HG03442 (cell line): ENCODE results near the gene NEIL1.

Experiments
- ATAC-seq: cut with Tn5 transposase; IDR thresholded peaks from one replicate; pipeline ENCODE4 v1.9.1; 2021; ENCODE audit warnings: mild to moderate bottlenecking, moderate library complexity; ENCODE audit not compliant: unreplicated experiment

Gene NEIL1

DNA sequence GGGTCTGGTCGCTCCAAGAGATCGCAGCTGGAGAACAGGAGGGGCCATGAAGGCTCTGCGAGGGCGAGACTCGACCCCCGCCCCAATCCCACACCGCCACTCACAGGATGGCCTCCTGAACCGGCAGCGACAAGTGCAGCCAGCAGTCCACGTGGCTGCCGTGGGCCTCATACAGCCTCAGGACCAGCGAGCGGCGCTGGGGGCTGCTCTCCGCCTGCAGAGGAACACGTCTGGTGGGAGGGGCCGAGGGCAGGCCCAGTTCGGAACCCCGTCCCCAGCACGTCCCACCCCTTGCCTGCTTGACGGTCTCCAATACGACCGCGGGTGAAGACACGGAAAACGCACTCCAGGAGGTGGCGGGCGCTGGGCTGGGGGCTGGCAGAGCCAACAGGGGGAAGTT, 9.2 kb downstream of the NEIL1 start:
- ATAC-seq: no peak

DNA sequence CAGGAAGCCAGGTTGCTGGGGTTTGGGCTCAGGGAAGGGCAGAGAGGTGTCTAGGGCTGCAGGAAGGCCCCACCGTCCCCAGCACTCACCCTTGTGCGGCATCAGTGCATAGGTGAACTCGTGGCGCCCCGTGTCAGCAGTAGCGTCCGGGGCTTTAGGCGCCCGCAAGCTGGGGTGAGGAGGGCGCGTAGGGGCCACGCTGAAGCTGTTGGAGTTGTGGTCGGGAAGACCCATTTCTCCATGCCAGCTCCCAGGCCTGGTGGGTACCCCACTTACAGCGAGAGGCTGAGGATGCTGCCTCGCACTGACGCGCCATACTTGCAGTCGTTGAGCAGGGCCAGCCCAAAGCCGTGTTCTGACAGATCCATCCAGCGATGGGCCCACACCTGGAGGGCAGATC, 9.7 kb downstream of the NEIL1 start:
- ATAC-seq: no peak

DNA sequence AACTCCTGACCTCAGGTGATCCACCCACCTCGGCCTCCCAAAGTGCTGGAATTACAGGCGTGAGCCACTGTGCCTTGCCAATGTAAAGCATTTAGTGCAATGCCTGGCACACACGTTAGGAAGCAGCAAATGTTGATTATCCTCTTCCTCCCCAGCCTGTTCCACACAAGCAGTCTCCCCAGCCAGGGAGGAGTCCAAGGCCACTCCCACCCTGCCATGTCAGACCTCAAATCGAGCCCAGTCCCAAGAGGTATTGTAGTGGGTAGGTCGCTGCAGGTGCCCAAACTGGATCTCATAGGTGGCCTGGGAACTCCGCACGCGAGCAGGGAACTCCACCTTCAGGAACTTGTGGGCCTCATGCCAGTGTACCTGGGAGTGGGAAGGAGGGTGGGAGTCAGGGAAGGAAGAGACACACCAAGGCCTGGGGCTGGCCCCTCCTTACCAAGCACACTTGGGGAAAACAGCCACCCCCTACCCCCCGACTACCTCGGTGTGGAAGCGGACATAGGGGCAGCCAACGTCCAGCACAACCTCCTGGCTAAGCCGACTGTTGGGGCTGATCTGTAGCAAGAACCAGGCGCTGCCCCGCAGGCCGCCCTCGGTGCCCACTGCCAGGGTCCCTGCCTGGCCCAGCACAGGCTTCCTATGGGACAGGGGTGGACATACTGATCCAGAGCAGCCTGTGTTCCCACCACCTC, 11.3 kb downstream of the NEIL1 start:
- no peak for ATAC-seq

DNA sequence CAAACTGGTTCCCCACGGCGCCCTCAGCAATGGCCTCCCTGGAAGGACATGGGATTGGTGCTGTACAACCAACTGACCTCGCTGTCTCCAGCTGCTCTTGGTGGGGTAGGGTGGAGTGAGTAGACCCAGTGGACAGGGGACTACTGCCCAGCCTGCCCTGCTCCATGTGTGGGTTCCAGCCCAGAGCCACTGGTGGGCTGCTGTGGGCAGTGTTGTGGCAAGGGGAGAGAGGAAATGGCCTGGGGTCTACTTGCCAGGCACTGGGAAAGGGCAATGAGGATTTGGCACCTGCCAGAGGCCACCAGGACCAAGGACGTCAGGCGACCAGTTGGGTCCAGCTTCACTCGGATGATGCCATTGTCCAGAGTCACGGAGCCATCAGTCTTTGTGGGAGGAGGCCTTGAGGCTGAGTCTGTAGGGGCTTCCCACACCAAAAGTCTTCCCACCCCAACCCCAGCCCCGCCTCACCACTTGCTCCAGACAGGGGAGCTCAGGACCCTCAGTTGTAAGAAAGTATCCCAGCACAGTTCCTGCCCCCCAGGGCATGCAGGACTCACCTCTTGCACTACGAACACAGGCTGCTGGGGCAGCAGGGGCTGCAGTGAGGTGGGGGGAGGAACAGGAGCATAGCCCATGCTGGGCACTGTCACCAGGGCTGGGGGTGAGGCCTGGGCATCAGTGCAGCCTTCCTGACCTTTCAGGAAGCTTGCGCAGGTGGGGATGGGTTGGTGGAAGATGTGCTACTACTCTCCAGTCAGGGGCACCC, 12.1 kb downstream of the NEIL1 start:
- ATAC-seq: no peak

DNA sequence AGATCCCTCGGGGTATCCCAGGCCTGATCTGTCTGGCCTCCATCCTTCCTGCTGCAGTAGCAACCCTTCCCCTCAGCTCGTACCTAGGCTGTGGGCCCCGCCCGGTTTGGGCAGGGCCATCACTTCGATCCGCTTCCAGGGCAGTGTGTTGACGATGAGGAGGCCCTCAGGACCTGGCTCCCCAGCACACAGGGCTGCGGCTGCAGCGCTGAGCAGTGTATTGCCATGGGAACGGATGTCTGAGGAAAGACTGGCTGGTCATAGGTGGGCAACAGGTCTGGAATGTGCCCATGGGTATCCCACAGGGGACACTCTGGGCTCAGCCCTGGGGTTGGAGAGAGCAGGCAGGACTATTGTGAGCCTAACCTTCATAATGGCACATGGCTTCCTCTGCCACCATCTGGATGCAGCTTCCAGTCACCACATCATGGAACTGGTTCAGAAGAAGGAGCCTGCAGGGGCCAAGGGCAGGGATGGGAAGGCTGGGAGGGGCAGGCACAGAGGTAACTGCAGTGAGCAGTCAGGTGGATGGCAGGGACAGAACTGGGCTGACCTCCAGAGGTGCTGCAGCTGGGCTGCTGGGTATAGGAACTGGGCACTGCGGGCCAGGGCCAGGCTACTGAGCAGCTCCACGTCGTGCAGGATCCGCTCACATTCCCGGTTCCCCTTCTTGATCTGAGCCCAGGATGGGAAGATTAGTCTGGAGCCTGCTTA, 12.9 kb downstream of the NEIL1 start:
- ATAC-seq: no peak

DNA sequence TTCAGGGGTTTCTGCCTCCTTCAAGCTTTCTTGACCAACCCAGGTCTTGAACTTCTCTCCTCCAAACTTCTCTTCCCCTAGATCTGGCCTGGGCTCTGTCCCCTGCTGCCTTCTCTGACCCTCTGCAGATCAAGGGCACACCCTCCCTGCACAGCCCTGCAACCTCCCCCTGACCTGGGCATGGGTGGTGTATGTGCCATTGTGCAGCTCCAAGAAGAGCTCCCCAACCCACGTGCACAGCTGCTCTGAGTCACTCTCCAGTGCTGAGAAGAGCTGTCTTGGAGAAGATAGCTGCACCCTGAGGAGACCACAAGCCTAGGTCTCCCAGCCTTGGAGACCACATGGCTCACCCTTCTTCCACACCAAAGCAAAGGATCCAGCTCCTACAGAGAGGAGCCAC, 13.6 kb downstream of the NEIL1 start:
- ATAC-seq: no peak

DNA sequence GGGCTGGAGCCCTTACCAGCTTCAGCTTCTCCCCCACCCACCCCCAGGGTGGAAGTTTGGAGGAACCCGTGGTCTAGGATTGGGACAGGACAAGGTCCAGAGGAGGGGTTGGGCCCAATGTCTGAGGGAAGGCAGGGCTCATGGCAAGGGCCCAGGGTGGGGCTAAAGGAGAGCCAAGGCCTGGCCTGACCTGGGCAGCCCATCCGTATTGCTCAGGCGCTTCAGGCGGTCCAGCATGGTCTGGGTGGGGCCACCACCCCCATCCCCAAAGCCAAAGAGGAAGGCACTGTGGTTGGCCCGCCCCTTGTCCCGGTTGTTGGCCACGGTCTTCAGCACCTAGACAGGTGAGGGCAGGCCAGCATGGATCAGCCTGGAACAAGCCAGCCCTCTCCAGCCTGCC, 14.0 kb downstream of the NEIL1 start:
- ATAC-seq: no peak

DNA sequence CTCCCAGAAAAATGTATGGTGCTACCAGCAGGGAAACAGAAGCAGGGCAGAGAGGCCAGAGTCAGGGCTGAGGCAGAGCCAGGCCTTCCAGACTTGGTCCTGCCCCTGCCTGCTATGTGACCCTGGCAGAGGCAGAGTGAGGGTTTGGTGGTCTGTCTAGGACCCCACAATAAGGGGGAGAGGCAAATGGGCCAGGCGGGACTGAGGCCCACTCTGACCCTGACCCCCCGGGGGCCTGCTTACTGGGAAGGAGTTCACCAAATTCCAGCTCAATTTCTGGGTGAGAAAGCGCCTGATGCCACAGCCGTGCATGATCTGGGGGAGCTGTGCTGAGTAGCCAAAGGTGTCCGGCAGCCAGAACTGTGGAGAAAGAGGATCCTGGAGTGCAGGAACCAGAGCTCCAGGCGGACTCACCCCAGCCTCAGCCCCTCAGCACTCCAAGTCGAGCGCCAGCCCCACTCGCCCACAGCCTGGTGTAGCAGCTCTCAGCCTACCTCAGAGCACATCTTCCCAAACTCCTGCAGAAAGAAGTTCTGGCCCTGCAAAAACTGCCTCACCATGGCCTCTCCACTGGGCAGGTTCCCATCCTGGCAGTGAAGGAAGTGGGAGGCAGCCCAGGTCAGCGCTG, 14.6 kb downstream of the NEIL1 start:
- no peak for ATAC-seq

DNA sequence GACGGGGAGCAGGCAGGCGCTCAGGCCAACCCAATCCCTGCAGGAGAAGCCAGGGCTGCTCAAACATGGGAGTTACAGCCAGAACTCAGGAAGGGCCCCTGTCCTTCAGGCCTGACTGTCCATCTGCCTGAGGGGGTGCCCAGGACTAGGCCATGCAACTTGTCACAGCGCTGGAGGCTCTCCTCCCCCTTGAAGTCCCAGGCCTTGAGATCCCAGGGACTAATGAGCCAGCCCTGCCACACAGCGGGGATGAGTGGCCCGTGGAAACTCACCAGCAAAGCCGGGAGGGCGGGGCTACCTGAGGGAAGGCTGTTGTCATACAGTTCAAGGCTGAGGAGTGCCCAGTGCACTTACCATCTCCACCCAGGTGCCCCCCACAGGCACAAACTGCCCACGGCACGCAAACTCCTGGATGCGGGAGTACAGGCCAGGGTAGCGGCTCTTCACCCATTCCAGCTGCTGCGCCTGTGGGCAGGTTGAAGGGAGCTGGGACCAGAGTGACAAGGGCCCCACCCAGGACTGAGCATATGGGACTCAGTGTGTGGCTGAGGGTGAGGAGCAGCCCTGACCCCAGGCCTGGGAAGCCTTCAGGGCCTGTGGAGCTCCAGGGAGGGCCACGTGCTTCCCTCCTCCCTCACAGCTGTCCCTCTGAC, 15.3 kb downstream of the NEIL1 start:
- no peak for ATAC-seq

DNA sequence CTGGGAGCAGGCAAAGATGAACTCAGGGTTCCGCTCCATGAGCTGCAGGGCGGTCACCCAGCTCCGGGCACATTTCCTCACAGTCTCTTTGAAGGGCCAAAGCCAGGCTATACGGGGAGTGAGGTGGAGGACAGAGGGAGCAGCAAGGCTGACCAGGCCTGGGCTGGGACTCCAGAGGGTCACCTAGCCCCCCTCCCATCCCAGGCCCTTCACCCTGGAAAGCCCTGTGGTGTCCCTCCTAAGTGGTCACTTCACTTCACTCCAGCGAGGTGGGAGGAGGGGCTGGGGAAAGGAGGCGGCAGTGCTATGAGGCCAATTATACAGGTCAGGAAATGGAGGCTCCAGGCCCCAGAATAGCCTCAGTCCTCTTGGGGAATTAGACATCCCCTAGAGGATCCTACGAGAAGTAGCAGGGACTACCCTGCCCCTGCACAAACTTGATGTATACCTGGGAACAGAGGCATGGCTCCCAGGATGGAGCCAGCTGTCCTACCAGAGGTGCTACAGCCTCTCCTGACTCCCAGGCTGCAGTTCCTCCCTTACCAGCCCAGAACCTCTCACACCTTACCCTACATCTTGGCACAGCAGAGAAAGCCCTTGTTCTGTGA, 15.9 kb downstream of the NEIL1 start:
- no peak for ATAC-seq

DNA sequence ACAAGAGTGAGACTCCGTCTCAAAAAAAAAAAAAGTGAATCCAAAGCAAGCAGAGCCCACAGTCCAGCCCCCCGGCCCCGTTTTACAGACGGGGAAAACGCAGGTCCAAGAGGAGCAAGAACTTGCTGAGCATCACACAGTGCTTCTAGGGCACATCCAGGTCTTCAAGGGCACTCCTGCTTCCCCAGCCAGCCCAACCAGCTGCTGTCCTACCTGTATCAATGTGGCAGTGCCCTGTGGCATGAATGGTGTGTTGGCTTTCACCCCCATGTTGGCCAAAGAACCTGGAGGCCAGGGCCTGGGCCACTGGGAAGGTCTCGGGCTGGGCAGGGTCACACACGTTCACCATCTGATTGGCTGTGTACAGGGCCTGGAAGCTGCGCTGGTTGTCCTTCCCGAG, 16.9 kb downstream of the NEIL1 start:
- ATAC-seq: no peak

DNA sequence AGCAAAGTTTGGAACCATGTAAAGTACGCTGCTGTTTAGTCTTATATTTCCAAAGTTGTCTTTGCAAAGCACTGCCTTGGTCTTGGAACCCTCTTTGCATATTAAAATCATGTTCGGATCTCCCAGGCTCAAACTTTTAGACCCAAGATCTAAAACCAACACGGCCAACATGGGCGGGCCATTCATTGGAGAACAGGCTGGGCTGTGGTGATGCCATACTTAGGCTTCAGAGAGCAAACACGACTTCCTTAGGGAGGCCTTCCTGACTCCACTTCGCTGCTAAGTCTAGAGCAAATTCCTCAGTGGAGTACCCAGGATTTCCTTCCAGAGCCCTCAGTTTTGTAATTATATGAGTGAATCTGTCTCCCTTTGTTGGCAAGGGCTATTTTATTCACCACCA, 18.0 kb downstream of the NEIL1 start:
- no peak for ATAC-seq

DNA sequence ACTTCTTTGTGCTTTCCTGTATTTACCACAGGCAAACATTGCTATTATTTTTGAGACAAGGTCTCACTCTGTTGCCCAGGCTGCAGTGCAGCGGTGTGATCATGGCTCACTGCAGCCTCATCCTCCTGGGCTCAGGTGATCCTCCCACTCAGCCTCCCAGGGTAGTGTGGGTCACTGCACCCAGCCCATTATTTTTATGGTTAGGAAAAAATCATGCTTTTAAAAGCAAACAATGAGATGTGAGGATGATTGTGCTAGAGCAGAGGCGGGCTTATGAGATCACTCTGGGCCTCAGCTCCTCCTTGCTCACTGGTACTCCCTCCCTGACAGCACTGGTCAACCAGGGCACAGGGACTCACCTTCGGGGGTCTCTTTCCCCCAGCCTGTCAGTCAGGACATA, 19.3 kb downstream of the NEIL1 start:
- no peak for ATAC-seq

DNA sequence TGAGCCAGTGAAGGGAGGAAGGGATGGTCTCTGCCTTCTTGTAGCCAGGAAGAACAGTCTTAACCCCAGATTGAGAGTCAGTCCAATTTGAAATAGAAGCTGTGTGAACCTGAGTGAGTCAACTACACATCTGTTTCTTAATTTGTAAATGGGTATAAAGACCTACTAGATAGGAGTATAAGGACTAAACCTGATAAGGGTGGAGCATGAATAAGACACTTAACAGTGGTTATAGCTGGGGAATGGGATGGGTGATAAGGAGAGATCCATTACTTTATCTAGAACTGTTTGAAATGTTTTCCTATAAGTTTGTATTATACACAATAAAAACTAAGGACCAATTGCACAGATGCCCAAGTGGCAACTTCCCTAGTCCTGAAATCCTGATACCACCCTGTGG, 20.2 kb downstream of the NEIL1 start:
- no peak for ATAC-seq

DNA sequence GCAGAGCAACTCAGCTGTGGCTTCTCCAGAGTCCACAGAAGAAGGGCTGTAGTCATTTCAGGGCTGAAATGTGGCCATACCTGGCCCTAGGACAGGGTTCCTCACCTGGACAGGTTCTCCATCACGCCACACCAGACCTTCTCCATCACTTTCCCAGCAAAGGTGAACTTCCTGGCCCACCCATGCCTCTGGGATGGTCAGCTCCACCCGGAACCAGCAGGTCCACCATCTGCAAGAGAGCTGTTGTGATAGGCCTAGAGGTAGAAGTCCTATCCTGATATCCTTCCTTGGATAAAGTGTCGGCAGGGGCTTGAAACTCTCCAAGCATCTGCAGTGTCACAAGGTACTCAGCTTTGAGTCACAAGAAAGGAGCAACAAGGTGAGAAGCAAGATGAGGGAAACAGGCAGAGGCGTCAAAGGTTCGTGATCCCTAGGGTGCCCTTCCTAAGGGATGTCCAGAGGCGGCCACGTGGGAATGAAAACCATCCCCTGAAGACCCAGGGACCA, 20.6 kb downstream of the NEIL1 start:
- no peak for ATAC-seq

DNA sequence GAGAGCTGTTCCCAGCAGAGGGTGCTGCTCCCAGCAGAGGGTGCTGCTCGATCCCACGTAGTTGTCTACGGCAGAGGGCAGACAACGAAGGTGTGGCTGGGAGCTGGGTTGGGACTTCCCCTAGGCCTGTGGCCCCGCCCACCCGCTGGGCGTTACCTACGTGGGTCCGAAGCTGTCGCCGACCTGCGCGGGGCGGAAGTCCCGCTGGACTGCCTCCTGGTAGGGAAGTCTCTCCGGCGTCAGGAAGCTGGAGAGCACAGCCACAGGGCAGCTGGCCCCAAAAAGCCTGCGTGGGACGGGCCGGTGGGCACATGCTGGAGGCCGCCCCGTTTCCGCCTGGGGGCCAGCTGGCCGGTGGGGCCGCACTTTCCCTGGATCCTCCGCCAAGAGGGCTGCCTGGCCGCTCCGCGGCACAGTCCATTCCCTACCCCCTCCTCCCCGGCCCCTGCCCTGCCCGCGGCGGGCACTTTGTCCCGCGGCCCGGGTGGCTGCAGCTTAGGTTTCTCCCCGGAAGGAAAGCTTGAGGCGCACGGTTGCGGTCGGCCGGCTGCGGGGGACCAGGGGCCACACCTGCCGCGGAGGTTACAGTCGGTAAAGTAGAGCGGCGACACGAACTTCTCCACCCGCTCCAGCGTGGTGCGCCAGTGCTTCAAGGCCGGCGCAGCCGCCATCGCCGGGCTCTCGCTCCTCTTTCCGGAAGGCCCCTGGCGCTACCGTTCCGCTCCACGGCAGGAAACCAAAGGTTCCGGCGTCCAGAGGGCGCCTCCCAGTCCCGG, 21.3 kb downstream of the NEIL1 start, which contains the start of gene MAN2C1:
MAN2C1 (minus strand) TSS at position 695 of the 776 bp plus-strand sequence; CDS start at position 671, 24 bp downstream.
- ATAC-seq: peak; percentile 83

DNA sequence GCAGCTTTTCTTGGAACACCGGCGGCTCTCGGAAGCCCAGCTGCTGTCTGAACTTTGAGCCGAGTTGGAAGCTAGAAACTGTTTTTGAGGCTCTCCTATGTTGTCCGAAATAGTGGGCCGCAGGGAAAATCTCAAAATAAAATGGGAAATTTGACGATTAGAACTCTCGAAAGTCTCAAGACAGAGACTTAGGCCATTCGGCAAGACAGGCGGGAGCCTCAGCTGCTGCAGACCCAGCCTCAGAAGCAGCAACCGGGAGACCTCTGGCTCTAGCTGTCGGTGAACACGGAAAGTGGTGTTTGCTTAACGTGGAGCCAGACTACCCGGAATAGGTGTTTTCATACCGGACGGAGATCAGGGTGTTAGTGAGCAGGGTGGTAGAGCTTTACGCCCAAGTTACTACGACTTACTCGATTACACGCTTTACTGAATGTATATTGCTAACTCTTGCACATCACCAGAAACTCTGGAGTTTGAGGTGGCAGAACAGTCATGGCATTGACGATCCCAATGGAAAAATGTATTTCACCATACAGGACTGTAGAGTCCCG, 21.9 kb downstream of the NEIL1 start:
- ATAC-seq: no peak

DNA sequence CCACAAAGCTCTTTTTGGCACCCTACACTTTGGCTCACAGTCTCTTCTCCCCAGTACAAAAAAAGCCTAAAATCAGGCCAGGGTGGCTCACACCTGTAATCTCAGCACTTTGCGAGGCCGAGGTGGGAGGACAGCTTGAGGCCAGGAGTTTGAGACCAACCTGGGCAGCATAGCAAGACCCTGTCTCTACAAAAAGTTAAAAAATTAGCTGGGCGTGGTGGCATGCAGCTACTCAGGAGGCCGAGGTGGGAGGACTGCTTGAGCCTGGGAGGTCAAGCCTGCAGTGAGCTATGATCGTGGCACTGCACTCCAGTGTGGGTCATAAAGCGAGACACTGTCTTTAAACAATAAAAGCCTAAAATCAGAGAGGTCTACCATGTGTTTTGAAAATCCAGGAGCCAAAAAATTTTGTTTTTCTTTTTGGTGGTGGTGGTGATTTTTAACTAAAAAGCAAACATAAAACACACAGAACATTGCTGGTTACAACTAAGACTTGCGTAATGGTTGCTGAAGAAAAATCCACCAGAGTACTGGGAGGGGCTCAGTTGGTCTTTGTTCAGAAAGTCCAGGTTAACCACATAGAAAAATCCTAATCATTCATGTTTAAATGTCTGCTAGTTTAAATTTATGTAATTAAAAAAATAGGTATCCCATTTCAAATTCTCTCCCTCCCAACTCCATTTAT, 23.2 kb downstream of the NEIL1 start:
- ATAC-seq: no peak

DNA sequence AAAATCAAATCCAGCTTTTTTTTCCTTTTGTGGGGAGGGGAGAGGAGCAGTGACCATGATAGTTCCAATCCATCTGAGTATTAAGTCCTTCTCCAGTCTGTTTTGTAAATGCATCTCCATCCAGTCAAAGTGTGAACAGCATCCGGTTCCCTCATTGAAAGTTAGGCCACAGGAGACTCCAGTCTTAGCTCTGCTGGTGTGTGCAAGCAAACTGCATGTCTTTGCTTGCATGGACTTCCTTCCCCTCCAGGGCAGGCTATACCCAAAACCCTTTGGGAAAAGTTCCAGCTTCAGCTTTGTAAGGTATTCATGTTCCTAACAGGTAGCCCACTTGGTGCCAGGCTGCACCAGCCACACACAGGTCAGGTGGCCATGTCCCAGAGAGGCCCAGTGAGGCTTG, 24.6 kb downstream of the NEIL1 start:
- ATAC-seq: no peak
